Cardiac muscle cell (in vitro differentiated cells and primary cell): ENCODE data around the gene ATP6V1B1. TPM values are rescaled to one million over a fixed set of nuclear protein-coding genes. Genes with fewer than 3 reads are reported as not detected.
A peak's percentile ranks its signal among the peaks of the same experiment; 100 is the strongest.

Source experiments
- DNase-seq, 2 donors: peaks; one replicate each; pipeline versions ENCODE4 v3.0.0 to v3.0.0-alpha.2; 2010 to 2017; ENCODE audit warnings: low read depth in 1 of 2, low spot score in 1 of 2
- H3K27ac ChIP-seq: fragments of 200-600 bp; sonication (generic); 2 replicates; pipeline ENCODE4 v1.5.1; 2016
- H3K27me3 ChIP-seq: fragments of 200-600 bp; sonication (generic); 2 replicates; pipeline ENCODE4 v1.6.0; 2016; ENCODE audit warnings: control low read depth
- H3K36me3 ChIP-seq: fragments of 200-600 bp; sonication (generic); 2 replicates; pipeline ENCODE4 v1.5.1; 2016; ENCODE audit warnings: control low read depth
- H3K4me1 ChIP-seq: fragments of 200-600 bp; sonication (generic); 2 replicates; pipeline ENCODE4 v1.8.1; 2017; ENCODE audit warnings: low read depth, mild to moderate bottlenecking, mixed run types
- H3K4me3 ChIP-seq: fragments of 200-600 bp; sonication (generic); 2 replicates; pipeline ENCODE4 v1.5.1; 2016; ENCODE audit warnings: mild to moderate bottlenecking
- H3K9me3 ChIP-seq: fragments of 200-600 bp; sonication (generic); 2 replicates; pipeline ENCODE4 v1.5.1; 2017; ENCODE audit warnings: low read depth, mild to moderate bottlenecking, control low read depth
- CTCF ChIP-seq: IDR thresholded peaks from 2 replicates; pipeline ENCODE4 v1.5.1; 2012; ENCODE audit warnings: low read depth, mild to moderate bottlenecking, low read length
- polyA plus RNA-seq: library from polyadenylated mRNA; unstranded; fragments of >200 nt; fragmentation: Nextera tagmentation; extraction: Ambion mirVana; gene quantifications from 2 replicates; pipeline ENCODE4 v1.2.1, GENCODE V29; 2016
- total RNA-seq: library from RNA; depleted of rRNA; stranded (reverse); fragments of >200 nt; gene quantifications from 2 replicates; pipeline ENCODE4 v1.2.3, GENCODE V29; 2016

The ATP6V1B1 gene
- total and polyA plus RNA-seq, 2 experiments from 2014 or later: 3.0 TPM; not detected in 1

GRCh38 chr2:70981866-70982810 lies 46.4 kb downstream of the ATP6V1B1 start:
- H3K9me3 ChIP-seq: no peaks in the 10 kb centered on the region
- H3K4me1 ChIP-seq: peaks cover 9% of the 10 kb centered on the region
- no peak for TF ChIP-seq CTCF
- H3K27me3 ChIP-seq: peaks cover 10% of the 10 kb centered on the region
- no peak overlapping the region for H3K27ac ChIP-seq
- H3K36me3 ChIP-seq: no peaks in the 10 kb centered on the region
- no peak overlapping the region for H3K4me3 ChIP-seq
- DNase-seq: no peak

GRCh38 chr2:70982971-70983370 lies 47.3 kb downstream of the ATP6V1B1 start:
- no peak overlapping the region for H3K4me3 ChIP-seq
- H3K4me1 ChIP-seq: peaks cover 4% of the 10 kb centered on the region
- TF ChIP-seq CTCF: no peak
- peaks cover 2% of the 10 kb centered on the region for H3K36me3 ChIP-seq
- no peak overlapping the region for H3K27ac ChIP-seq
- peaks cover 10% of the 10 kb centered on the region for H3K27me3 ChIP-seq
- DNase-seq: no peak
- no peaks in the 10 kb centered on the region for H3K9me3 ChIP-seq

DNA sequence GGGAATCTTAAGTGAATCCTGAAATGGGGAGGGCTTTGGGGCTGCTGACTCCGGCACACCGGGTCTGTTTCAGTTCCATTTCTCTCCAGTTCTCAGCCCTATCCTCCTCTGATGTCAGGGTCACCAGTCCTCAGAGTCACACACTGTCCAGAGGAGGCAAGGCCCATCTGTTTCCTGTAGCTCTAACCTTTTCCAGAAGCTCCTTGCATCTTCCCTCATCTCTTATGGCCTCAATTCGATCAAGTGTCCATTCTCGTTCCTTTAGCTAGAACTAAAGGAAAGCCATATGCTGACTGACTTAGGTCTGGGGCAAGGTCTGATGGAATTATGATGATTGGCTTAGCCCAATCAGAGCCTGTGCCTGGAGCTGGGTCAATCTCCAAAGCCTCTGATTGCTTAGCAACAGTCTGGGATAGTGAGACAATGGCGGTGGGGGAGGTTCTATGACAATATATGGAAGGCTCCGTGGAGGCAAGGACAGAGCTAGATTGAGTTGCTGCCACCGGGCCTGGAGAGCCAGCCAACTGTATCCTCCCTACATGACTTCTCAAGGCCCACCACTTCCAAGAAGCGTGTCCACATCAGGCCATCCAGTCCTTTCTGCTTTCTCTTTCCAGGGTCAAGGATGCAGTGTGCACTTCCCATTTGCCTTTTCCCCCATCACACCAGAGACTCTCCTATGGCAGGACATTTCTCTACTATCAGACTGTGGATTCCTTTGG lies 48.0 kb downstream of the ATP6V1B1 start:
- Histone ChIP-seq H3K27me3 (peaks cover 5% of the 10 kb centered on the region), H3K9me3 (no peaks in the 10 kb centered on the region), H3K4me3 (no peak overlapping the region), H3K27ac (no peak overlapping the region), H3K4me1 (no peaks in the 10 kb centered on the region), H3K36me3 (peaks cover 5% of the 10 kb centered on the region)
- DNase-seq: no peak
- TF ChIP-seq CTCF: no peak

- peaks cover 6% of the 10 kb centered on the region for H3K36me3 ChIP-seq
- no peak overlapping the region for H3K4me3 ChIP-seq
- H3K9me3 ChIP-seq: no peaks in the 10 kb centered on the region
- no peaks in the 10 kb centered on the region for H3K4me1 ChIP-seq
- TF ChIP-seq CTCF: no peak
- peaks cover 1% of the 10 kb centered on the region for H3K27me3 ChIP-seq
- no peak overlapping the region for H3K27ac ChIP-seq
- DNase-seq: no peak
Measured at GRCh38 chr2:70984228-70984575, 48.5 kb downstream of the ATP6V1B1 start.

- Histone ChIP-seq H3K4me1 (no peaks in the 10 kb centered on the region), H3K27ac (no peak overlapping the region), H3K9me3 (no peaks in the 10 kb centered on the region), H3K36me3 (peaks cover 6% of the 10 kb centered on the region), H3K4me3 (no peak overlapping the region), H3K27me3 (no peaks in the 10 kb centered on the region)
- DNase-seq: peak; percentile 62 to 72
- peak; percentile 90 for TF ChIP-seq CTCF
Measured at GRCh38 chr2:70984576-70985282, 49.0 kb downstream of the ATP6V1B1 start.
